HL-60/S4 treated with phorbol 12-myristate 13-acetate at 8.2 ng/mL for 4 days and 3 days (cell line): ENCODE measurements around the gene DOCK1.
"Not testable (repeated sequence)": the region's sequence is repeated elsewhere in the genome, so short reads cannot be mapped to it uniquely, and the experiment has no call there.

Experiments
- in situ Hi-C: fragments of 300-500 bp; cut with MboI; formaldehyde crosslinking; loops from 2 replicates; pipeline ENCODE4 v1.15.0; 2022; ENCODE audit warnings: low sequenced_read_pairs

Gene DOCK1

DNA sequence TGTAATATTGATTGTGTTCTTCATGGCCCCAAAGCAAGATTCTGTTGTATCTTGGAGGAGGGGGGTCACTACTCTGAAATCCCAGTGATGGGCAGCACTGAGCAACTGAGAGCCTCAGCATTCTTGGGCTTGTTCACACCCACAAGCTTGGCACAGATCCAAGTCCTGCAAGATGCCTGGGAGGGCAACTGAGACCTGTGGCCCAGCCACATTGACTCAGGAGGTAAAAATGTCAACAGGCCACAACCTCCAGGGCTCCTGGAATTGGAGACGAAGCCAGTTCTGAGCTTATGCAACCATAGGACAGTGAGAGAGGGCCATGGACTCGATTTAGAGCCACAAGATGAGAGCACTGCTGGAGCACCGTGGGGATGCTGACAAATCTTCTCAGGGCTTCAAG lies 3.1 kb upstream of the DOCK1 start:
- in situ Hi-C loops = no loop called here

DNA sequence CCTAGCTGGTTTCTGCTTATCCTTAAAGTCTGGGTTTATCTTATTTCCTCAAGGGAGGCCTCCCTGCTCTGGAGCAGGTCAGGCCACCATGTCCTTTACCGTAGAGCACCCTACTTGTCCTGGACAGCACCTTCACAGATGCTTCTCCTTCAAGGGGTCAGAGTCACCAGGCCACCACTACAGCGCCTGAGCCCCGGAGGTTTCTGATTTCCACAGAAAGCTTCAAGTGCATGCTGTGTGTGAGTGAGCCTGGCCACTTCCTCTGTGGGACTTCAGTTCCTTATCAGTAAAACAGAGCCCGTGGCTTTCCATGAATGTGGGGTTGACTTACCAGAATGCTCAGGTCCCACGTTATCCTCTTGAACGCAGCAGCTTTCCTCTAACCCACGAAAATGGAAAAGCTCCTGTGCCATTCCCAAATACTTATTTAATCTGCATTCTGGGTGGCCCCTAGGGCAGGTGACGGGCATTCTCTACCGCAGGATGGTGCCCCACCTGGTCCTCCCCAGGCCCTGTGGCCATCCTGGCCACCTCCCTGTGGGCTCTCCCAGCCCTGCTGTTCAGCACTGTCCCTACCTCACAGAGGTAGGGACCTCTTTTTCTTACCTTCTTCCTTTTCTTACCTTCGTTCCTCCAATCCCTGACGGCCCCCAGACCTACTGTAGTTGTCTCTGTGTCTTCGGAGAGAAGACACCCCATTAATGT lies 1.4 kb upstream of the DOCK1 start:
- in situ Hi-C loops = no loop called here

GRCh38 chr10:126904516-126904817 lies 761 bp upstream of the DOCK1 start:
- in situ Hi-C loops = no loop called here

- in situ Hi-C loops = no loop called here
Measured at GRCh38 chr10:126905776-126906703, 812 bp downstream of the DOCK1 start.

GRCh38 chr10:126906704-126907422 lies 1.6 kb downstream of the DOCK1 start:
- in situ Hi-C loops = no loop called here

DNA sequence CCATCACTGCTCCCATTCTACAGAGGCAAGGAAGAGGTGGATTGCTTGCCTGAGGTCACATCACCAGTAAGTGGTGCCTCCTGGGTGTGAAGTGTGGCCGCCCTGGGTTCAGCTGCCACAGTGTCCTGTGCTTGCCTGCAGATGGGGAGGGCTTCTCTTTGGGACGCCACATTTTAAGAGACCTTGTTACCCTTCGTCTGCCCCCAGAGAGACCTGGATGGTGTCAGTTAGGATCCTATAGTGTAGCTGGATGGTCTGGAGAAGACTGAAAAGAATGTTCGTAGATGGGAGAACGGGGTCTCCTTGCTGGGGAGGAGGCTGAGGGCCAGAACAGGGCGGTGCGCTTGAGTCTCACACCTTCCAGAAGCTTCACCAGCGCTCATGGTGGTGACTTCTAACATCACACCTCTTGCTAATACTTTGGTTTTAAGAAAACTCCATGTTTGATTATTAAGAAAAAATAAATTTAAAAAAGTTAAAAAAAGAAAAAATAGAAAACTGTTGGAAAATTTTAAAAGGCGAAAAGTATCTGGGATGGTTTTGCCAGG lies 2.3 kb downstream of the DOCK1 start:
- in situ Hi-C loops = no loop called here

GRCh38 chr10:126908225-126908624 lies 3.0 kb downstream of the DOCK1 start:
- in situ Hi-C loops = no loop called here

- in situ Hi-C loops = no loop called here
Measured at GRCh38 chr10:126908729-126909128, 3.5 kb downstream of the DOCK1 start.

DNA sequence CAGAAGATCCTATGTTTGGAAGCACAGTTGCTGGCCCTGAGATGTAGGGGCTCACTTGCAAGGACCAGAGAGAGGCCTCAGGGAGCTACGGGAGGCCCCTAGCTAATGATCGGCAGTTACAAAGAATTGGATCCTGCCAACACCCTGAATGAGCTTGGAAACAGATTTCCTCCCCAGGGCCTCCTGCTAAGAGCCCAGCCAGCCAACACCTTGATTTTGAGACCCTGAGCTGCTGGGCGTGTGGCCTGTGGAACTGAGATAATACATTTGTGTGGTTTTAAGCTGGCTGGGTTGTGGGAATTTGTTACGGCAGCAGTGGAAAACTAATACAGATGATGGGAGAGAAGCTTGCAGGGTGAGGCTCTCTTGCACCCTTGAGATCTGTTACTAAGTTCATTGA lies 3.9 kb downstream of the DOCK1 start:
- in situ Hi-C loops = no loop called here

DNA sequence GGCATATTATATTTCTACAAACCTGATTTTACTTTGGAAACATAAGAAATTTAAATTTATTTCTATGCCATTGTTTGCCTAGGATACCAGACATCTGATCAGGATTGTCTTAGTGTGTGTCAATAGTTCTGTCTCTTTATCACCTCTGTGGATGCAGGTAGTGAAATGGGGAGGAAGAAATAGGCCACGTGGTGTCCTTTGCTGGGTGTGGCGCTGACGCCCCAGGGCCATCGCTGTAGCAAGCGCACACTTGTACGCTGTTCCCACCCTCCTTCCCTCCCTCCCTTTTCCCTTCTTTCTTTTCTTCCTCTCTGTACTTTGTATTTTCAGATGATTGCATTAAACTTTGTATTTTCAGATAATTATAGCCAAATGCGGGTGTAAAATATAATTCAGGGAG lies 5.0 kb downstream of the DOCK1 start:
- in situ Hi-C loops = no loop called here

GRCh38 chr10:126910798-126911197 lies 5.6 kb downstream of the DOCK1 start:
- in situ Hi-C loops = no loop called here

GRCh38 chr10:126911301-126911700 lies 6.1 kb downstream of the DOCK1 start:
- in situ Hi-C loops = no loop called here

GRCh38 chr10:126913316-126913715 lies 8.1 kb downstream of the DOCK1 start:
- in situ Hi-C loops = no loop called here

- in situ Hi-C loops = no loop called here
Measured at GRCh38 chr10:126914561-126914960, 9.3 kb downstream of the DOCK1 start.

GRCh38 chr10:126916952-126917351 lies 11.7 kb downstream of the DOCK1 start:
- in situ Hi-C loops = not testable (repeated sequence)

- in situ Hi-C loops = no loop called here
Measured at GRCh38 chr10:126917375-126917774, 12.1 kb downstream of the DOCK1 start.

GRCh38 chr10:126917975-126918908 lies 13.0 kb downstream of the DOCK1 start:
- in situ Hi-C loops = no loop called here

DNA sequence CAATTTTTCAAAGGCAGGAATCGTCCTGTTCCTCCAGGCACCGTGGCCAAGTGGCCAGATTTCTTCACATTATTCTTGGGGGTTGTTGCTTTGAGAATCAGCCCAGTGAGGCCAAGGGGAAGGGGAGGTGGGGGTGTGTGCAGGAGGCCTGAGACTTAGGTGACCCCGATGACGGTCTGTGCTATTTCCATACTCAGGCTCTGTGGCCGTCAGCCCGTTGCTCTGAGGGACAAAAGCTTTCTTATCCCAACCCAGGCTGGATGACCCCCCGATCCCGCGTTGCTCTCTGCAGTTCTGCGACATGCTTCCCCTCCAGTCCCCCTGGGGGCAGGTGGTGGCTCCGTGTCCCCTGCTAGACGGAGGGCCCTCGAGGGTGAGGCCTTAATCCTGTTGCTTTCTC lies 14.2 kb downstream of the DOCK1 start:
- in situ Hi-C loops = no loop called here

GRCh38 chr10:126921162-126921561 lies 15.9 kb downstream of the DOCK1 start:
- in situ Hi-C loops = no loop called here

DNA sequence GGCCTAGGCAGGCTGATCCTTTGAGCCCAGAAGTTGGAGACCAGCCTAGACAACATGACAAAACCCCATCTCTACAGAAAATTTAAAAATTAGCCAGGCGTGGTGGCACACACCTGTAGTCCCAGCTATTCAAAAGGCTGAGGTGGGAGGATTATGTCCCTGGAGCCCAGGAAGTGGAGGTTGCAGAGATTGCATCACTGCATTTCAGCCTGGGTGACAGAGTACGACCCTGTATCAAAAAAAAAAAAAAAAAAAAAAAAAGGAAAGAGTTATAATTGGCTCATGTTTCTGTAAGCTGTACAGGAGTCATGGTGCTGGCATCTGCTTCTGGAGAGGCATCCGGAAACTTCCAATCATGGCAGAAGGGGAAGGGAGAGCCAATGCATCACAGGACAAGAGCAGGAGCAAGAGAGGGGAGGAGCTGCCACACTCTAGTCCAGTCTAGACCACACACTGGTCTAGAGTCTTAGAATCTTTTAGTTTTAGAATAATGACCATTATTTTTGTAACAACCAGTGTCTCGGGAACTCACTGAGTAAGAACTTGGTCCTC lies 16.8 kb downstream of the DOCK1 start:
- in situ Hi-C loops = no loop called here
